Measurements from ENCODE around the gene CAPZA1. TPM values are rescaled to one million over a fixed set of nuclear protein-coding genes. Genes with fewer than 3 reads are reported as not detected.
A peak's percentile ranks its signal among the peaks of the same experiment; 100 is the strongest.

Gene CAPZA1
- total RNA-seq, 2 experiments from 2014 or later = 166 to 179 TPM

DNA sequence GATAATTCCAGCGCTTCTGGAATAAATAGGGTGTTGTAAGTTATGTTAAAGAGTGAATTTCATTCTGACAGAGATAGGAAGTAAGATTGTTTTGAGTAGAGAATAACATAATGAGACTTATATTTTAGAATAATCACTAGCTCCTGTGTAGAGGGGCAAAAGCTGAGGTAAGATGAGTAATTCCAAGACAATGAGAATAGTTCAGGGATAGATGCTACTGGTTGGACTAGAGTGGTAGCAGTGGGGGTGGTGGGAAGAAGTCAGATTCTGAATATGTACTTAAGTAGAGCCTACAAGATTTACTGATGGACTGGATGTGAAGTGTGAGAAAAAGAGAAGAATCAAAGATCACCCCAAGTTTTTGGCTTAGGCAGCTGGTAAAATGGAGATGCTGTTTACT is 31.6 kb downstream of the CAPZA1 start:
- no peak overlapping the region for H3K4me3 ChIP-seq (ENCODE audit: low read length)
- no peak for ATAC-seq (ENCODE audit: poor library complexity)

GRCh38 chr1:112665857-112666256 is 46.2 kb downstream of the CAPZA1 start:
- H3K36me3 ChIP-seq (ENCODE audit: insufficient read depth, low read length) = peaks cover 86% of the 10 kb centered on the region
- no peaks in the 10 kb centered on the region for H3K27me3 ChIP-seq (ENCODE audit: control insufficient read depth in 1 of 2, insufficient read depth in 2 of 2, low read length in 2 of 2)
- H3K4me3 ChIP-seq (ENCODE audit: low read length) = no peak overlapping the region
- no peaks in the 10 kb centered on the region for H3K4me1 ChIP-seq (ENCODE audit: insufficient read depth, low read length)
- no peaks in the 10 kb centered on the region for H3K9me3 ChIP-seq (ENCODE audit: control insufficient read depth in 1 of 2, insufficient read depth in 1 of 2, low read length in 2 of 2)
- H3K27ac ChIP-seq (ENCODE audit: low read depth in 1 of 2, low read length in 2 of 2) = no peak overlapping the region
- Mint-ChIP-seq H3K27ac (peak overlapping the region; percentile 50), H3K27me3 (no peaks in the 10 kb centered on the region), H3K4me3 (no peak overlapping the region), H3K4me1 (ENCODE audit: low read depth) (peaks cover 16% of the 10 kb centered on the region), H3K9me3 (no peaks in the 10 kb centered on the region), H3K36me3 (ENCODE audit: low read depth) (peaks cover 95% of the 10 kb centered on the region)
- ChIA-PET CTCF (no interaction called here), POLR2A (no interaction called here)
- TF ChIP-seq CTCF (IDR thresholded peaks at IDR 0.05) = no peak
- DNase-seq (no peak), ATAC-seq (ENCODE audit: poor library complexity) (no peak)
- intact Hi-C loops (cut with DNase I, micrococcal nuclease) = no loop called here

More for the DNA sequence above, 31.6 kb downstream of the CAPZA1 start:
- DNase-seq = no peak
- H3K9me3 ChIP-seq (ENCODE audit: control insufficient read depth in 1 of 2, insufficient read depth in 1 of 2, low read length in 2 of 2) = no peaks in the 10 kb centered on the region
- H3K27me3 Mint-ChIP-seq = no peaks in the 10 kb centered on the region
- ChIA-PET CTCF (interaction anchor here (0.8 to 1.3 kb wide), 5 partner anchors 13 to 149 kb away, joined by 3 read pairs; no protein-coding TSS in a partner anchor), POLR2A (interaction anchor here (1.4 to 1.6 kb wide), 3 partner anchors 23 to 54 kb away, joined by 3 to 5 read pairs (median 4); no protein-coding TSS in a partner anchor)
- intact Hi-C loops (cut with DNase I, micrococcal nuclease) = no loop called here
- no peaks in the 10 kb centered on the region for H3K9me3 Mint-ChIP-seq
- peaks cover 85% of the 10 kb centered on the region for H3K36me3 ChIP-seq (ENCODE audit: insufficient read depth, low read length)
- H3K4me3 Mint-ChIP-seq = no peak overlapping the region
- no peak overlapping the region for H3K27ac Mint-ChIP-seq
- H3K27me3 ChIP-seq (ENCODE audit: control insufficient read depth in 1 of 2, insufficient read depth in 2 of 2, low read length in 2 of 2) = no peaks in the 10 kb centered on the region
- peaks cover 2% of the 10 kb centered on the region for H3K4me1 ChIP-seq (ENCODE audit: insufficient read depth, low read length)
- peaks cover 24% of the 10 kb centered on the region for H3K4me1 Mint-ChIP-seq (ENCODE audit: low read depth)
- no peak for TF ChIP-seq CTCF (IDR thresholded peaks at IDR 0.05)
- H3K36me3 Mint-ChIP-seq (ENCODE audit: low read depth) = peaks cover 75% of the 10 kb centered on the region
- H3K27ac ChIP-seq (ENCODE audit: low read depth in 1 of 2, low read length in 2 of 2) = no peak overlapping the region

DNA sequence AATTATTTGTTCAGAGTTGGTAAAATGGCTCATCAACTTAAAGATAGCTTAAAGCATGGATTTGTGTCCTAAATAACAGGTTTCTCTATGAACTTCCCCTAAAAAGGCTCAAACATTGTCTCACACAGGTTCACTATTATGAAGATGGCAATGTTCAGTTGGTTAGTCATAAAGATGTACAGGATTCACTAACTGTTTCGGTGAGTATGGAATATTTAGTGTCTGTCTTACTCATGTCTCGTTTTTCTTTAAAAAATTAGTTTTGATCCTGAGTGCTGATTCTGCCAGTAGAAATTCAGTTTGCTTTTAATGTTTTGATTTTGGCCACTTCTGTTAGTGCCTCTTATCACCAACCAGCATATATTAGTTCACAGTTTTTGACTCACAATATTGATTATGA is 47.3 kb downstream of the CAPZA1 start:
- no peak overlapping the region for H3K4me3 ChIP-seq (ENCODE audit: low read length)
- no peak for TF ChIP-seq CTCF (IDR thresholded peaks at IDR 0.05)
- POLR2A ChIA-PET = interaction anchor here (1.0 to 2.1 kb wide), 2 partner anchors 11 to 49 kb away, joined by 3 to 5 read pairs; no protein-coding TSS in a partner anchor
- DNase-seq = no peak
- Mint-ChIP-seq H3K27ac (peak overlapping the region; percentile 80), H3K9me3 (no peaks in the 10 kb centered on the region), H3K36me3 (ENCODE audit: low read depth) (peaks cover 94% of the 10 kb centered on the region), H3K27me3 (no peaks in the 10 kb centered on the region), H3K4me1 (ENCODE audit: low read depth) (peaks cover 24% of the 10 kb centered on the region), H3K4me3 (no peak overlapping the region)
- intact Hi-C loops (cut with DNase I, micrococcal nuclease) = no loop called here
- H3K27ac ChIP-seq (ENCODE audit: low read depth in 1 of 2, low read length in 2 of 2) = no peak overlapping the region
- no peaks in the 10 kb centered on the region for H3K27me3 ChIP-seq (ENCODE audit: control insufficient read depth in 1 of 2, insufficient read depth in 2 of 2, low read length in 2 of 2)
- peaks cover 80% of the 10 kb centered on the region for H3K36me3 ChIP-seq (ENCODE audit: insufficient read depth, low read length)
- no peak for ATAC-seq (ENCODE audit: poor library complexity)
- CTCF ChIA-PET = no interaction called here
- no peaks in the 10 kb centered on the region for H3K4me1 ChIP-seq (ENCODE audit: insufficient read depth, low read length)
- H3K9me3 ChIP-seq (ENCODE audit: control insufficient read depth in 1 of 2, insufficient read depth in 1 of 2, low read length in 2 of 2) = no peaks in the 10 kb centered on the region
